Spleen (tissue), 7 donors: ENCODE results near the gene IMMP2L.

Source experiments
- CTCF ChIP-seq, 11 experiments: fragments of 200-600 bp in 7 of 11; fragments of 450-650 bp in 4 of 11; sonication (generic) in 4 of 11; IDR thresholded peaks in 8 of 11; conservative IDR thresholded peaks in 3 of 11; 1 replicate in 7 of 11; 2 replicates in 4 of 11; pipeline versions ENCODE4 v1.4.0 to v1.8.0; 2016 to 2021; ENCODE audit warnings: antibody characterized with exemption in 11 of 11, inconsistent platforms in 4 of 11, mild to moderate bottlenecking in 1 of 11
- POLR2A ChIP-seq, 3 donors: fragments of 450-650 bp; IDR thresholded peaks; one replicate each; pipeline ENCODE4 v1.5.1; 2017; ENCODE audit warnings: antibody characterized with exemption in 3 of 3, mild to moderate bottlenecking in 1 of 3
- POLR2AphosphoS5 ChIP-seq, 3 donors: sonication (generic); formaldehyde crosslinking; IDR thresholded peaks; one replicate each; pipeline ENCODE4 v1.5.1; 2017; ENCODE audit warnings: antibody characterized with exemption in 3 of 3
- donor health status: DM: no; HTN: no; CAD: no; lungs with moderate emphysema.
- donor health status: DM: no; HTN: no; CAD: no.
- donor health status: DM: no; HTN: no; CAD: no.

GRCh38 chr7:111409714-111410422 is 152.4 kb downstream of the IMMP2L start:
- no peak for TF ChIP-seq POLR2A (IDR thresholded peaks at IDR 0.05)
- TF ChIP-seq CTCF (IDR thresholded peaks at IDR 0.05 in 8 of 11, conservative IDR thresholded peaks at IDR 0.05 in 3 of 11) = no peak
- no peak for TF ChIP-seq POLR2AphosphoS5 (IDR thresholded peaks at IDR 0.05)
